Skeletal muscle satellite cell (primary cell): Measurements from ENCODE around the gene FYB2.

Experiments used
- H3K27me3 ChIP-seq: 2 replicates; pipeline ENCODE4 v1.7.0; 2013; ENCODE audit warnings: low read length; ENCODE audit not compliant: control insufficient read depth, insufficient read depth
- H3K36me3 ChIP-seq: 2 replicates; pipeline ENCODE4 v1.7.0; 2013; ENCODE audit warnings: mild to moderate bottlenecking, control low read depth, low read length; ENCODE audit not compliant: insufficient read depth
- H3K4me1 ChIP-seq: 2 replicates; pipeline ENCODE4 v1.7.0; 2013; ENCODE audit warnings: low read length; ENCODE audit not compliant: control insufficient read depth, insufficient read depth
- H3K4me2 ChIP-seq: 2 replicates; pipeline ENCODE4 v1.7.0; 2013; ENCODE audit warnings: mild to moderate bottlenecking, low read length
- H3K4me3 ChIP-seq: 2 replicates; pipeline ENCODE4 v1.7.0; 2013; ENCODE audit warnings: low read length
- H3K9ac ChIP-seq: 2 replicates; pipeline ENCODE4 v1.7.0; 2013; ENCODE audit warnings: mild to moderate bottlenecking, low read depth, low read length, moderate library complexity
- H3K9me3 ChIP-seq: replicated peaks from 2 replicates; pipeline ENCODE4 v1.7.0; 2013; ENCODE audit warnings: mild to moderate bottlenecking, control low read depth, low read length

FYB2 gene

DNA sequence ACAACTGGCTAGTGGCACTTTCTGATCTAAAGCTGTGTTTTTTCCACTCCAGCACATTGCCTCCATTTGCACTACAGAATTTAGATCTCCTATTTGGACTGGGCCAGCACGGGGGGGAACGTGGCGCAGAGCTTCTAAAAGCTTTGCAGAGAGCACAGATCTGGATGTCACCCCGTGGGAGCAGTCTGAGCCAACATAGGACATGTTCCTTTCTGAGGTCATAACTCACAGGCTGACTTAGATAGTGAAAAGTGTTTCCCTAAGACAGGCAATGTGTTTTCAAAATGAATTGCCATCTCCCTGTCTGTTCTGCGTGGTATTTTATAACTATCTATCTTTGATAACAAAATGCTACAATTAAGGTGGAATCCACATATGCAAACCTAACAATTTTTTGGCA lies 31.7 kb upstream of the FYB2 start:
- Histone ChIP-seq H3K9ac (no peak overlapping the region), H3K4me1 (no peaks in the 10 kb centered on the region), H3K36me3 (no peaks in the 10 kb centered on the region), H3K4me2 (no peak overlapping the region), H3K4me3 (no peak overlapping the region), H3K27me3 (peaks cover 10% of the 10 kb centered on the region), H3K9me3 (no peaks in the 10 kb centered on the region)

DNA sequence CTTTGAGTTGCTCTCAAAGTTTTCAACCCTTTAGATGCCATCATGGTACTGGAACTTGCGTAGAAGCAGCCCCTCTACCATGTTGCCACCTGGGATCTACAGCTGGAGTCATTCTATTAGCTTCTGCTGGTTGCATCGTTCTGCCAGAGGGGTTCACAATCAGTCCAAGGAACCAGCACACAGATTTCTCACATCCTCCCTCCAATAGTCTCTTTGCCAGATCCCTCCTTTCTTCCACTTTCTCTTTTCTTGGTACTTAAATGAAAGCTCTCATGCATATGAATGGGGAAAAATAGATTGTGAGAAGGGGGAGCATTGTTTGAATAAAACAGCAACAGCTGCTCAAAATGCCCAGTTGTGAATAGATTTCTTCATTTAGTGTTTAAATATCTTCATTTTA lies 31.2 kb upstream of the FYB2 start:
- H3K36me3 ChIP-seq = no peaks in the 10 kb centered on the region
- H3K9ac ChIP-seq = no peak overlapping the region
- no peaks in the 10 kb centered on the region for H3K4me1 ChIP-seq
- no peak overlapping the region for H3K4me3 ChIP-seq
- H3K9me3 ChIP-seq = no peaks in the 10 kb centered on the region
- H3K27me3 ChIP-seq = peaks cover 15% of the 10 kb centered on the region
- no peak overlapping the region for H3K4me2 ChIP-seq

DNA sequence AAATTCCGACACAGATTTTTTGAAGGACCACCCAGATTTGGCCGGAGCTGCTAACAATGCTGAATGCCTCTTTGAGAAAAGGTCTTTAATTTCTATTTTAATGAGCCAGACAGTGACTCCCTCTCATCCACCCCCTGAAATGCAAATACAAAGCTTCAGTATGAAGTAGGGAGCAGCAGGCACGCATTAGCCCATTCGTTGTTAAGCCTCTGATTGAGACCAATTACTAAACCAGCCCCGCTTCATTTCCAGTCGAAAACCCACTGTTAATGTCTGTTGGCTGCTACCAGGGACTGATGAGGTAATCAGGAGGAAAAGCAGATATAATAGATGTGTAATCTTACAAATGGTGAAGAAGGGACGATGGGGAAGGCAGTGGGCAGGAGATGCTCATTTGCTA lies 30.5 kb upstream of the FYB2 start:
- Histone ChIP-seq H3K4me2 (no peak overlapping the region), H3K4me1 (no peaks in the 10 kb centered on the region), H3K4me3 (no peak overlapping the region), H3K27me3 (peaks cover 15% of the 10 kb centered on the region), H3K9me3 (no peaks in the 10 kb centered on the region), H3K36me3 (no peaks in the 10 kb centered on the region), H3K9ac (no peak overlapping the region)

DNA sequence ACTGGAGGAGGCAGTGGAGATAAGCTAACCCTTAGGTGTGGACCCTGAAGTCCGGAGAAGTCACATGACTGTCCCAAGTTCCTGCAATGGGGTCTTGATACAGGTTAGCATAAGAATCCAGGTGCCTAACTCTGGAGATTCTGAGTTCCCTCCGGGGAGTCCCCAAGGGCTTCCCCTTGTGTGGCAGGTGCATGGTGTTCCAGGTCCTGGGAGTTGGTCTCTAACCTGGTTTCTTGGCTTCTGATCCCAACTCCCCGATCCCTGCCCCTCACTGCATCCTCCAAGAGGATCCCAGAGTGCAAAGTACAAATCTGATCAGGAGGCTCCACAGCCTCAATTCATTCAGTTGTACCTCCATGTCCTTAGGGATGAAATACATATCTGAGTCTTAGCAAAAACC lies 26.1 kb upstream of the FYB2 start:
- Histone ChIP-seq H3K36me3 (no peaks in the 10 kb centered on the region), H3K4me1 (no peaks in the 10 kb centered on the region), H3K9me3 (no peaks in the 10 kb centered on the region), H3K9ac (no peak overlapping the region), H3K4me2 (no peak overlapping the region), H3K4me3 (no peak overlapping the region), H3K27me3 (peaks cover 21% of the 10 kb centered on the region)

DNA sequence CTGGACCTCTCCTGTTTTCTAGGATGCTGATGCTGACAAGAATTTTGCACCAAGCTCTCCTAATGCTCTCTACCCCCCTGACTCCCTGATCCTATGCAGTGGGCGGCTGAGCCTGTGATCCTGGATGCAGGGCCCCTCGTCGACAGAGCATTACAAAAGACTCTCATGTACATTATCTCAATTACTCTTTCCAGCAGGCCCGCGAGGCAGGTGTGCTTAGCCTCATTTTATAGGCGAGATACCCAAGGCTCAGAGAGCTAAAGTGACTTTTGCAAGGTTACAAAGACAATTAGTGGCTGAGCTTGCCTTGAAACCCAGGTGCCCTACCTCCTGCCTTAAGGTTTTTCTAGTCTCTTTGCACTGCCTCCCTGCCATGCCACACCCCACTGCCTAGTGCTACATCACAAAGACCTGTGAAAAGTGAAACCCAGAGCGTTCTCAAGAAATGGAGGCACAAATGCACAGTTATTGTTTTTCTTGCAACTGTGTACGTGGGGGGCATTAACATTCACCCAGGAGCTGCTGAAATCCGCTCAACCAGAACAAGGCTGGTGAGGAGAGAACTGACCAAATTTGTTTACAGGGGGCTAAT lies 25.4 kb upstream of the FYB2 start:
- Histone ChIP-seq H3K27me3 (peaks cover 21% of the 10 kb centered on the region), H3K9ac (no peak overlapping the region), H3K4me1 (no peaks in the 10 kb centered on the region), H3K36me3 (no peaks in the 10 kb centered on the region), H3K4me3 (no peak overlapping the region), H3K4me2 (no peak overlapping the region), H3K9me3 (no peaks in the 10 kb centered on the region)

DNA sequence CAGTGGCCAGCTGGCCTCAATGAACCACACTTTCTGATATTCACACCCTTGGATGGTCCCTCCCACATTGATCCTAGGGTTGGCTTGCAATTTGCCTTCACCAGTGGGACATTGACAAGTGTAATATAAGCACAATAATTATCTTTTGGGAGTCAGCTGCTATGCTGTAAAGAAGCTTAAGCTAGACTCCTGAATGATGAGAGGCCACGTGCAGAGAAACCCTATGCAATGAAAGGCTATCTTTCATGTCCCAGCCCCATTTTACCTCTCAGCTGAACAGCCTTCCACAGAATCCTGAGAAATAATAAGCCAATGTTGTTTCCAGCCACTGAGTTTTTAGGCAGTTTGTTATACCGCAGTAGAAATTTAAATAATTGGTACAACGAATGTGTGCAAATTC lies 24.3 kb upstream of the FYB2 start:
- H3K9ac ChIP-seq = no peak overlapping the region
- no peak overlapping the region for H3K4me2 ChIP-seq

DNA sequence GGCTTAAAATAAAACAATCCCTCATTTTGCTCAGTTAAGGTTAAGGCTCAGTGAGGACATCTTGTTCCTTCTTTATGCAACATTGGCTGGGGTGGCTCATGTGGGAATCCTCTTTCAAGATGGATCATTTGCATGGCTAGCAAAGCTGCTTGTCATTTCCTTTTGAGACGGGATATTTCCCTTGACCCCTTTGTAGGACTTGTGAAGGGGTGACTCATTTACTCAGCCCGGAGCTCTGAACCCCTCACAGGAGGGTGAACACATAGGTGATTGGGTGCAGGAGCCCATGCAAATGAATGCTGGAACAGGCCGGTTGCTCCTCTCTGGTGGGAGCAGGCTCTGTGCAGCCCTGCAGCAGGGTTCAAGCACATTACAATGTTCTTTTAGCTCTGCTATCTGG lies 19.6 kb upstream of the FYB2 start:
- H3K36me3 ChIP-seq = no peaks in the 10 kb centered on the region
- peaks cover 6% of the 10 kb centered on the region for H3K4me1 ChIP-seq
- no peak overlapping the region for H3K9ac ChIP-seq
- no peak overlapping the region for H3K4me3 ChIP-seq
- no peak overlapping the region for H3K4me2 ChIP-seq
- H3K9me3 ChIP-seq = no peaks in the 10 kb centered on the region
- H3K27me3 ChIP-seq = no peaks in the 10 kb centered on the region

More for the DNA sequence above, 24.3 kb upstream of the FYB2 start:
- H3K27me3 ChIP-seq = peaks cover 15% of the 10 kb centered on the region
- H3K4me1 ChIP-seq = peaks cover 2% of the 10 kb centered on the region
- no peaks in the 10 kb centered on the region for H3K9me3 ChIP-seq
- H3K4me3 ChIP-seq = no peak overlapping the region
- no peaks in the 10 kb centered on the region for H3K36me3 ChIP-seq

DNA sequence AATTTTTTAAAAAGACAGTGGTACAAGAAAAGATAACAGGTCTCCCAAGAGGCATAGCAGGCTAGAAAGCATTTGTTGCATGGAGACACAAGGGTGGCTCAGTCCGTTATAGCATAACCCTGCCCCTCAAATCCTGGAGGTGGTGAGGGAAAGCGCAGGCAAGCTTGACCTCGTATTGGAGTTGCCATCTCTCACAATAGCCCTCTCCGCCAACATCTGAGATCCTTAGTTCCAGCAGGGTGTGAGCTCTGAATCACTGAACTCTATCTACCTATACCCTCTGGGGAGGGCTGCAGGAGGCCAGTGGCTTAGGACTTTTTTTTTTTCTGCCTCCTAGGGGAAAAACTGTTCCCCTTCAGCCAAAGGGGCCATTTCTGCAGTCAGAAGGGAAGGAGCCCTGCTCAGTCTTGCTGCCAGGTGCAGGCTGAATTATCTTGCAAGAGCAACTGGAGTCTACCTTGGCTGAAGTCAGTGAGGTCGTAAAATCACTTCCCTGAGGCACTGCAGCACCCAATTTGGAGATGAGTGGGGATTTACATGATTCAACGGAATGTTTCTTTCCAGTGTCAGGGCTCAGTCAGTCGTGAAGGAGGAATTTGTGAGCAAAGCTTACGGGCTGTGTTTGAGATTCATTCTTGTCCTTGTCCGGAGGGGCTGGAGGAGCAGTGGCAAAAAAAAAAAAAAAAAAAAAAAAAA lies 18.2 kb upstream of the FYB2 start:
- Histone ChIP-seq H3K4me2 (no peak overlapping the region), H3K9ac (no peak overlapping the region), H3K36me3 (no peaks in the 10 kb centered on the region), H3K9me3 (no peaks in the 10 kb centered on the region), H3K27me3 (no peaks in the 10 kb centered on the region), H3K4me1 (peaks cover 15% of the 10 kb centered on the region), H3K4me3 (no peak overlapping the region)

DNA sequence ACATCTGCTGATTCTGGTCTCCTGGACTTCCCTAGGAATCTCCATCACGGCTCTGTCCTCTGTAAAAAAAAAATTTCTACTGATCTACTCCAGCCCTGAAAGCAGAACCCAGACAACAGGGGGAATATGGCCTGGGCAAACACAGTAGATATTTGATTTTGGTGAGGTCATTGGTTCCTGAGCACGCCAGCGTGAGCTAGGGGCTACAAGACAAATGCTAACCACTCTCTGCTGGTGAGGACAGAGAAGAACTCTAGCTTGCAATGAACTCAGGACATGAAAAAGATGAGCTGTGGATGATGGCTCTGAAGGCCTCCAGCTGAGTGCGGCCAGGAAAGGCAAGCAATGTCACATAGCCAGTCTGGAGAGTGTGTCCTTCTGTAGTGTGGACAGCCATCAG lies 17.2 kb upstream of the FYB2 start:
- Histone ChIP-seq H3K36me3 (no peaks in the 10 kb centered on the region), H3K9me3 (no peaks in the 10 kb centered on the region), H3K4me1 (peaks cover 19% of the 10 kb centered on the region), H3K4me2 (no peak overlapping the region), H3K27me3 (no peaks in the 10 kb centered on the region), H3K9ac (no peak overlapping the region), H3K4me3 (no peak overlapping the region)

DNA sequence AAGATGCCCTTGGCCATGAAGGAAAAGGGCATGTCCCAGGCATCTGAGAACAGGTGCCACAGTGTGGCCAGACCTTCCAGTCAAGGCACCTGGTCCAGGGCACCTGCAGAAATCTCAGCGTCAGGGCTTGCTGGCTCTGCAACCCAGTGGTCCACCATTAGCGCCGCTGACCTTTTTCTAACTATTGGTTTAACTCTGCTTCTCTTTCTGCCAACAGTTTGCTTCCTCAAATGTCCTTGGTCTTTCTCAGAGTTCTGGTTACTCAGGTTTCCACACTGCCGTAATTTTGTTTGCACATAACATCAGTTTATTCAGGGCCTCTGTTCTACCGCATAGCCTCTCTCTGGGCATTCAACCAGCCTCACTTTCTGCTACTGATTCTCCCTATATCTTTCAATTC lies 16.5 kb upstream of the FYB2 start:
- no peak overlapping the region for H3K4me2 ChIP-seq
- H3K4me1 ChIP-seq = peaks cover 19% of the 10 kb centered on the region
- no peaks in the 10 kb centered on the region for H3K36me3 ChIP-seq
- H3K4me3 ChIP-seq = no peak overlapping the region
- no peak overlapping the region for H3K9ac ChIP-seq
- no peaks in the 10 kb centered on the region for H3K9me3 ChIP-seq
- H3K27me3 ChIP-seq = no peaks in the 10 kb centered on the region

DNA sequence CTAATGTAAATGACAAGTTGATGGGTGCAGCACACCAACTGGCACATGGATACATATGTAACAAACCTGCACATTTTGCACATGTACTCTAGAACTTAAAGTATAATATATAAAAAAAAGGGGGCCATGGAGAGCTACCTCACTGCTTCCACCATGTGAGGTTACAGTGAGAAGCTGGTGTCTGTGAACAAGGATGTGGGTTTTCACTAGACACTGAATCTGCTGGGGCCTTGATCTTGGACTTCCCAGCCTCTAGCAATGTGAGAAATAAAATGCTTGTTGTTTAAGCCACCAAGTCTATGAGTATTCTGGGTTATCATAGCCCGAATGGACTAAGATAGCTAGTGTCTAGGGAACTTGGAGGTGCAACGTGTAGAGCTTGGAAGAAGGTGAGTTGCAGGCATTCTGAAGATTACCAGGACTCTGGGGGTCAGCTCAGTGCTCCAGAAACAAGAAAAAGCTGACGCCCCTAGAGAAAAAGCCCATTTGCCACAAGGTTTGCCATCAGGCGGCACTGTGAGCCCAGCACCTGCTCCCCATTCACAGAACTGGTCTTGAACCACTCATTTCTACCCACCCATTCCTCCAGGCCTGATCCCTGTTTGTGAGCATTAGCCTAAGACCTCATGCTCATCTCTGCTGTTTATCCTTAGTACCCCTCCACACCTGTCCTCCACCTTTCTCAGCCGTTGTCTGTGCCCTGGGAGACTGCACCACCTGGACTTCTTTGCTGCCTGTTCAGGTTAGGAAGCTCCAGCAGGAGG lies 15.1 kb upstream of the FYB2 start:
- no peaks in the 10 kb centered on the region for H3K27me3 ChIP-seq
- H3K9me3 ChIP-seq = no peaks in the 10 kb centered on the region
- no peak overlapping the region for H3K4me3 ChIP-seq

More for the DNA sequence above, 15.1 kb upstream of the FYB2 start:
- Histone ChIP-seq H3K9ac (no peak overlapping the region), H3K36me3 (no peaks in the 10 kb centered on the region), H3K4me2 (no peak overlapping the region), H3K4me1 (peaks cover 19% of the 10 kb centered on the region)
